K562 (cell line): Measurements from ENCODE around the gene BPNT1. TPM values are rescaled to one million over a fixed set of nuclear protein-coding genes. Genes with fewer than 3 reads are reported as not detected.

Experiments used
- ATAC-seq: fragments of 200-7000 bp; cut with Tn5 transposase; 3 replicates; pipeline ENCODE4 v1.9.1; 2020; ENCODE audit warnings: moderate library complexity
- BruUV-seq: library from RNA; stranded (reverse); fragments of 400-500 nt; replicated peaks from 2 replicates; lab custom pipeline; 2021; lab: Mats Ljungman, UMichigan
- CTCF ChIA-PET: fragments of 300-600 bp; formaldehyde crosslinking; extraction: SDS; loops from one replicate; lab custom pipeline; 2021; ENCODE audit warnings: low intra/inter-chr PET ratio; lab: Yijun Ruan, JAX
- POLR2A ChIA-PET: fragments of 300-600, 350-650 bp; sonication (Branson Sonifier 250); formaldehyde crosslinking; extraction: SDS; loops from one replicate; lab custom pipeline; 2021; ENCODE audit warnings: antibody characterized with exemption, inconsistent platforms; lab: Yijun Ruan, JAX
- DNase-seq, 4 experiments: peaks; one replicate each; pipeline versions ENCODE4 v3.0.0 to v3.0.0-alpha.2; 2011 to 2018; ENCODE audit warnings: low spot score in 3 of 4, mixed read lengths in 3 of 4; ENCODE audit errors: extremely low read depth in 1 of 4
- FAIRE-seq: peaks from 2 replicates; lab custom pipeline; 2011; peaks lifted over from hg19 to GRCh38; lab: Jason Lieb, UNC
- H2AFZ ChIP-seq: 2 replicates; pipeline ENCODE4 v1.6.0; 2011; ENCODE audit warnings: low read depth, low read length, control low read depth, inconsistent platforms
- H3K27ac ChIP-seq: fragments of 200-600 bp; 3 replicates; pipeline ENCODE4 v1.8.0; 2011; ENCODE audit warnings: low read depth, mild to moderate bottlenecking, control low read depth, inconsistent platforms, low read length, moderate library complexity, mixed read lengths; ENCODE audit errors: extremely low read depth
- H3K27me3 ChIP-seq, 2 experiments: fragments of 300-600 bp in 1 of 2; 2 replicates in 1 of 2; 3 replicates in 1 of 2; pipeline versions ENCODE4 v1.6.0 to v1.8.0; 2011; ENCODE audit warnings: inconsistent platforms in 2 of 2, low read length in 2 of 2, mild to moderate bottlenecking in 1 of 2, mixed read lengths in 1 of 2, moderate library complexity in 1 of 2; ENCODE audit not compliant: control insufficient read depth in 2 of 2, insufficient read depth in 2 of 2
- H3K36me3 ChIP-seq: fragments of 300-600 bp; 3 replicates; pipeline ENCODE4 v1.8.0; 2011; ENCODE audit warnings: mild to moderate bottlenecking, low read length, inconsistent platforms; ENCODE audit not compliant: control insufficient read depth, insufficient read depth
- H3K4me1 ChIP-seq, 2 experiments: fragments of 200-600 bp in 1 of 2; replicated peaks in 1 of 2; 2 replicates in 1 of 2; 3 replicates in 1 of 2; pipeline versions ENCODE4 v1.5.1 to v1.8.0; 2011; ENCODE audit warnings: inconsistent platforms in 2 of 2, low read length in 2 of 2, mild to moderate bottlenecking in 1 of 2, mixed read lengths in 1 of 2, moderate library complexity in 1 of 2; ENCODE audit not compliant: control insufficient read depth in 2 of 2, insufficient read depth in 2 of 2
- H3K4me2 ChIP-seq: 2 replicates; pipeline ENCODE4 v1.6.1; 2011; ENCODE audit warnings: low read length, control low read depth, inconsistent platforms, mixed read lengths; ENCODE audit not compliant: insufficient read depth
- H3K4me3 ChIP-seq: fragments of 200-600 bp; sonication (generic), shearing (Covaris generic); 2 replicates; pipeline ENCODE4 v1.5.1; 2016; ENCODE audit warnings: control low read depth, inconsistent platforms
- H3K79me2 ChIP-seq: fragments of 200-600 bp; 3 replicates; pipeline ENCODE4 v1.8.0; 2011; ENCODE audit warnings: low read length, inconsistent platforms; ENCODE audit not compliant: control insufficient read depth, insufficient read depth
- H3K9ac ChIP-seq, 2 experiments: 2 replicates each; pipeline versions ENCODE4 v1.6.0 to v1.6.1; 2011; ENCODE audit warnings: low read depth in 2 of 2, low read length in 2 of 2, control low read depth in 1 of 2, inconsistent platforms in 1 of 2, mild to moderate bottlenecking in 1 of 2, mixed read lengths in 1 of 2; ENCODE audit not compliant: insufficient read depth in 1 of 2
- H3K9me1 ChIP-seq: one replicate; pipeline ENCODE4 v1.6.0; 2011; ENCODE audit warnings: inconsistent platforms, mild to moderate bottlenecking, low read length, moderate library complexity; ENCODE audit not compliant: control insufficient read depth, insufficient read depth
- H3K9me3 ChIP-seq: replicated peaks from 2 replicates; pipeline ENCODE4 v1.5.1; 2011; ENCODE audit warnings: low read depth, low read length, inconsistent platforms; ENCODE audit not compliant: control insufficient read depth, insufficient read depth
- H4K20me1 ChIP-seq: replicated peaks from 2 replicates; pipeline ENCODE4 v1.6.1; 2011; ENCODE audit warnings: low read length, inconsistent platforms, mixed read lengths; ENCODE audit not compliant: control insufficient read depth, insufficient read depth
- AFF1 ChIP-seq, 2 experiments: fragments of 450-650 bp; IDR thresholded peaks; 2 replicates each; pipeline ENCODE4 v1.6.1; 2018; ENCODE audit warnings: mild to moderate bottlenecking in 2 of 2, low read depth in 1 of 2; ENCODE audit not compliant: partially characterized antibody in 2 of 2
- CREB5 ChIP-seq: fragments of 250-450 bp; sonication (Bioruptor Pico); IDR thresholded peaks from 2 replicates; pipeline ENCODE4 v1.5.0; 2020; ENCODE audit warnings: mild to moderate bottlenecking
- DPF2 ChIP-seq: fragments of 450-650 bp; IDR thresholded peaks from 2 replicates; pipeline ENCODE4 v1.6.1; 2016
- E2F4 ChIP-seq: sonication (generic); formaldehyde crosslinking; IDR thresholded peaks from 2 replicates; pipeline ENCODE4 v1.8.0; 2022; ENCODE audit warnings: mild to moderate bottlenecking, low read depth, missing genetic modification reagents
- GATAD2A ChIP-seq: fragments of 450-650 bp; IDR thresholded peaks from 2 replicates; pipeline ENCODE4 v1.6.1; 2017
- KLF6 ChIP-seq: fragments of 250-450 bp; sonication (Bioruptor Pico); IDR thresholded peaks from 2 replicates; pipeline ENCODE4 v1.4.0; 2020; ENCODE audit warnings: mild to moderate bottlenecking, moderate library complexity, borderline replicate concordance
- MECOM ChIP-seq: fragments of 250-450 bp; sonication (Bioruptor Pico); IDR thresholded peaks from 2 replicates; pipeline ENCODE4 v1.8.0; 2022; ENCODE audit warnings: inconsistent platforms
- MXD1 ChIP-seq: fragments of 250-450 bp; sonication (Bioruptor Pico); IDR thresholded peaks from 2 replicates; pipeline ENCODE4 v1.8.0; 2021; ENCODE audit warnings: borderline replicate concordance, mild to moderate bottlenecking, moderate library complexity; ENCODE audit not compliant: poor library complexity, severe bottlenecking
- NCOA6 ChIP-seq: fragments of 450-650 bp; IDR thresholded peaks from 2 replicates; pipeline ENCODE4 v1.6.1; 2017; ENCODE audit warnings: mild to moderate bottlenecking
- NR2F6 ChIP-seq: fragments of 450-650 bp; formaldehyde crosslinking; IDR thresholded peaks from 2 replicates; pipeline ENCODE4 v1.4.0; 2020; ENCODE audit warnings: mild to moderate bottlenecking
- NR3C1 ChIP-seq: sonication (generic); formaldehyde crosslinking; IDR thresholded peaks from 2 replicates; pipeline ENCODE4 v1.8.1; 2022; ENCODE audit warnings: missing genetic modification reagents
- PHB2 ChIP-seq: fragments of 450-650 bp; IDR thresholded peaks from 2 replicates; pipeline ENCODE4 v1.6.1; 2017; ENCODE audit warnings: low read depth
- POU5F1 ChIP-seq: fragments of 150-350 bp; IDR thresholded peaks from 2 replicates; pipeline ENCODE4 v1.6.1; 2014; ENCODE audit warnings: borderline replicate concordance, low read length, low read depth, mild to moderate bottlenecking; ENCODE audit not compliant: partially characterized antibody
- SMAD2 ChIP-seq: fragments of 150-350 bp; IDR thresholded peaks from 2 replicates; pipeline ENCODE4 v1.6.1; 2014; ENCODE audit warnings: low read depth, mild to moderate bottlenecking, low read length
- SOX6 ChIP-seq: fragments of 450-650 bp; IDR thresholded peaks from 2 replicates; pipeline ENCODE4 v1.6.1; 2014; ENCODE audit warnings: mild to moderate bottlenecking
- TFAM ChIP-seq: fragments of 250-450 bp; sonication (Bioruptor Pico); conservative IDR thresholded peaks from 2 replicates; pipeline ENCODE4 v1.5.0; 2021; ENCODE audit warnings: mild to moderate bottlenecking, moderate library complexity
- ZNF586 ChIP-seq: fragments of 450-650 bp; formaldehyde crosslinking; conservative IDR thresholded peaks from 2 replicates; pipeline ENCODE4 v1.4.0; 2020; ENCODE audit warnings: mild to moderate bottlenecking, moderate library complexity
- WGBS: fragments of 100-300 bp; shearing (Covaris generic); methylation state at CpG from one replicate; pipeline ENCODE4 v1.1.6; 2016; ENCODE audit warnings: low coverage, mixed read lengths; ENCODE audit not compliant: insufficient coverage; ENCODE audit errors: missing lambda C conversion rate; 5-methylcytosine and 5-hydroxymethylcytosine counted together
- in situ Hi-C: fragments of 300-500 bp; cut with MboI; formaldehyde crosslinking; loops from 4 replicates; pipeline ENCODE4 v1.15.0; 2018; ENCODE audit warnings: inconsistent platforms, mixed read lengths
- intact Hi-C: fragments of 100-400 bp; cut with micrococcal nuclease; formaldehyde crosslinking; loops from 2 replicates; pipeline ENCODE4 v1.14.2; 2022
- polyA plus RNA-seq, 8 experiments: library from polyadenylated mRNA; depleted of rRNA in 4 of 8; stranded (reverse) in 5 of 8; unstranded in 3 of 8; fragments of >200 nt; fragmentation: Nextera tagmentation in 2 of 8; fragmentation: Illumina TruSeq in 1 of 8; extraction: Ambion mirVana in 2 of 8; extraction: Trizol in 1 of 8; gene quantifications; 2 replicates each; pipeline versions ENCODE4 v1.2.1 to v1.2.3, GENCODE V29; 2011 to 2014; ENCODE audit warnings: inconsistent platforms in 1 of 8, missing spikeins in 1 of 8
- total RNA-seq, 7 experiments: library from RNA; depleted of rRNA in 6 of 7; stranded (reverse); fragments of >200 nt in 6 of 7; fragmentation: Illumina TruSeq in 2 of 7; extraction: Trizol in 2 of 7; gene quantifications; 2 replicates each; pipeline versions ENCODE4 v1.2.1 to v1.2.3, GENCODE V29; 2011 to 2021; ENCODE audit warnings: low replicate concordance in 1 of 7

The BPNT1 gene
- total and polyA plus RNA-seq, 9 of the 15 experiments (the other 6 are each of a cell fraction or from before 2014, with no cell fraction given) = 30.2 to 73.8 (median 40.5) TPM

GRCh38 chr1:220137019-220137786, 47.6 kb upstream of the BPNT1 start:
- H3K27ac ChIP-seq = no peak overlapping the region
- ChIA-PET POLR2A (interaction anchor here (0.5 kb wide), 1 partner anchor 9 kb away, joined by 4 read pairs; no protein-coding TSS in a partner anchor), CTCF (no interaction called here)
- no peaks in the 10 kb centered on the region for H3K4me1 ChIP-seq
- H3K79me2 ChIP-seq = no peaks in the 10 kb centered on the region
- no peaks in the 10 kb centered on the region for H3K9me3 ChIP-seq
- DNase-seq (no peak), FAIRE-seq (no peak), ATAC-seq (no peak)
- no peaks in the 10 kb centered on the region for H4K20me1 ChIP-seq
- no peak overlapping the region for H3K9ac ChIP-seq
- no peak overlapping the region for H3K4me2 ChIP-seq
- intact Hi-C loops (no loop called here), in situ Hi-C loops (no loop called here)
- no TSS peak for BruUV-seq
- no peak overlapping the region for H2AFZ ChIP-seq
- H3K27me3 ChIP-seq = no peaks in the 10 kb centered on the region
- H3K4me3 ChIP-seq = no peak overlapping the region
- 95% methylated on average over 9 of the region's 9 CpGs for WGBS
- H3K9me1 ChIP-seq = no peaks in the 10 kb centered on the region
- H3K36me3 ChIP-seq = peaks cover 86% of the 10 kb centered on the region
- TF ChIP-seq NR3C1 (CRISPR knock-in tag) (no peak), KLF6 (no peak), CREB5 (no peak), MECOM (CRISPR knock-in tag) (no peak), NCOA6 (no peak), NR2F6 (CRISPR knock-in tag) (no peak), SMAD2 (no peak), E2F4 (no peak), GATAD2A (no peak), POU5F1 (no peak), DPF2 (no peak), ZNF586 (CRISPR knock-in tag) (no peak), TFAM (no peak), PHB2 (no peak), AFF1 (IDR thresholded peaks at IDR 0.05; ENCODE audit: low read depth in 1 of 2, partially characterized antibody in 2 of 2) (no peak), MXD1 (CRISPR knock-in tag) (no peak), SOX6 (no peak)
